Spinal cord (tissue), 10 donors: Measurements from ENCODE around the gene APOLD1. TPM values are rescaled to one million over a fixed set of nuclear protein-coding genes. Genes with fewer than 3 reads are reported as not detected.
"Not testable (repeated sequence)": the region's sequence is repeated elsewhere in the genome, so short reads cannot be mapped to it uniquely, and the experiment has no call there.

Experiments
- DNase-seq, 6 donors: peaks; one replicate each; pipeline versions ENCODE4 v3.0.0 to v3.0.0-alpha.2; 2013 to 2015; ENCODE audit warnings: low spot score in 6 of 6, low read depth in 4 of 6
- H3K27ac ChIP-seq: one replicate; pipeline ENCODE4 v1.5.1; 2013; ENCODE audit warnings: low read depth, low read length, control low read depth
- H3K27me3 ChIP-seq: one replicate; pipeline ENCODE4 v1.6.1; 2013; ENCODE audit warnings: low read length; ENCODE audit not compliant: control insufficient read depth, insufficient read depth
- H3K36me3 ChIP-seq: one replicate; pipeline ENCODE4 v1.6.1; 2013; ENCODE audit warnings: low read length; ENCODE audit not compliant: control insufficient read depth, insufficient read depth
- H3K4me1 ChIP-seq: one replicate; pipeline ENCODE4 v1.6.1; 2013; ENCODE audit warnings: low read length; ENCODE audit not compliant: control insufficient read depth, insufficient read depth
- H3K4me3 ChIP-seq: one replicate; pipeline ENCODE4 v1.5.1; 2013; ENCODE audit warnings: low read depth, low read length, control low read depth
- H3K9me3 ChIP-seq: one replicate; pipeline ENCODE4 v1.6.1; 2013; ENCODE audit warnings: low read length; ENCODE audit not compliant: control insufficient read depth, insufficient read depth
- WGBS: methylation state at CpG from one replicate; pipeline ENCODE4 v1.1.5; 2013; ENCODE audit warnings: missing lambda C conversion rate; ENCODE audit not compliant: insufficient coverage; 5-methylcytosine and 5-hydroxymethylcytosine counted together
- polyA plus RNA-seq, 2 donors: library from polyadenylated mRNA; unstranded; fragments of 120-200 nt; gene quantifications; one replicate each; pipeline ENCODE4 v1.2.1, GENCODE V29; 2013; ENCODE audit not compliant: insufficient read length in 2 of 2
- total RNA-seq, 2 donors: library from RNA; depleted of rRNA in 1 of 2; stranded (reverse); fragments of 120-200 nt in 1 of 2; fragments of >200 nt in 1 of 2; gene quantifications; one replicate each; pipeline versions ENCODE4 v1.2.3 to v1.2.4, GENCODE V29; 2013 to 2014
- donor health status: healthy.

APOLD1 gene
- total and polyA plus RNA-seq, 4 donors, result 13.1 to 76.2 (median 26.6) TPM

- no peak for DNase-seq
- WGBS, result no CpG with 5 or more reads among the region's 5 CpGs
- Histone ChIP-seq H3K4me3 (no peak overlapping the region), H3K9me3 (no peaks in the 10 kb centered on the region), H3K4me1 (no peaks in the 10 kb centered on the region), H3K27ac (no peak overlapping the region), H3K27me3 (no peaks in the 10 kb centered on the region), H3K36me3 (peaks cover 41% of the 10 kb centered on the region)
Measured at GRCh38 chr12:12823811-12824210, 38.4 kb downstream of the APOLD1 start.

- peaks cover 19% of the 10 kb centered on the region for H3K36me3 ChIP-seq
- no peak for DNase-seq
- WGBS, result 100% methylated on average over 1 of the region's 7 CpGs
- no peak overlapping the region for H3K27ac ChIP-seq
- H3K27me3 ChIP-seq, result no peaks in the 10 kb centered on the region
- H3K4me3 ChIP-seq, result no peak overlapping the region
- peaks cover 2% of the 10 kb centered on the region for H3K4me1 ChIP-seq
- H3K9me3 ChIP-seq, result no peaks in the 10 kb centered on the region
Measured at GRCh38 chr12:12835378-12836146, 50.1 kb downstream of the APOLD1 start.

GRCh38 chr12:12836571-12836970 lies 51.1 kb downstream of the APOLD1 start:
- H3K9me3 ChIP-seq, result no peaks in the 10 kb centered on the region
- 85% methylated on average over 3 of the region's 6 CpGs for WGBS
- no peak for DNase-seq
- H3K36me3 ChIP-seq, result peaks cover 14% of the 10 kb centered on the region
- peaks cover 2% of the 10 kb centered on the region for H3K4me1 ChIP-seq
- no peak overlapping the region for H3K4me3 ChIP-seq
- no peaks in the 10 kb centered on the region for H3K27me3 ChIP-seq
- H3K27ac ChIP-seq, result no peak overlapping the region

- Histone ChIP-seq H3K4me3 (no peak overlapping the region), H3K4me1 (peaks cover 2% of the 10 kb centered on the region), H3K9me3 (no peaks in the 10 kb centered on the region), H3K27ac (no peak overlapping the region), H3K36me3 (peaks cover 9% of the 10 kb centered on the region), H3K27me3 (no peaks in the 10 kb centered on the region)
- peak in 5 of 6 donors; percentile 15 to 86 (median 25) for DNase-seq
- WGBS, result 57% methylated on average over 13 of the region's 15 CpGs
Measured at GRCh38 chr12:12837025-12837812, 51.8 kb downstream of the APOLD1 start.

- Histone ChIP-seq H3K27me3 (no peaks in the 10 kb centered on the region), H3K4me3 (no peak overlapping the region), H3K36me3 (peaks cover 8% of the 10 kb centered on the region), H3K27ac (no peak overlapping the region), H3K4me1 (peaks cover 2% of the 10 kb centered on the region), H3K9me3 (no peaks in the 10 kb centered on the region)
- DNase-seq, result no peak
- 100% methylated on average over 1 of the region's 3 CpGs for WGBS
Measured at GRCh38 chr12:12837813-12838153, 52.3 kb downstream of the APOLD1 start.

- H3K27me3 ChIP-seq, result no peaks in the 10 kb centered on the region
- 80% methylated on average over 1 of the region's 1 CpG for WGBS
- no peak overlapping the region for H3K27ac ChIP-seq
- DNase-seq, result no peak
- no peak overlapping the region for H3K4me3 ChIP-seq
- H3K4me1 ChIP-seq, result peaks cover 2% of the 10 kb centered on the region
- H3K36me3 ChIP-seq, result peaks cover 2% of the 10 kb centered on the region
- H3K9me3 ChIP-seq, result no peaks in the 10 kb centered on the region
Measured at GRCh38 chr12:12839003-12839395, 53.5 kb downstream of the APOLD1 start.

GRCh38 chr12:12839439-12839838 lies 54.0 kb downstream of the APOLD1 start:
- not testable (repeated sequence) for H3K27ac ChIP-seq, H3K4me3 ChIP-seq, H3K36me3 ChIP-seq, H3K4me1 ChIP-seq, H3K27me3 ChIP-seq, DNase-seq, H3K9me3 ChIP-seq
- WGBS, result 91% methylated on average over 4 of the region's 10 CpGs

- Histone ChIP-seq H3K27me3 (no peaks in the 10 kb centered on the region), H3K36me3 (no peaks in the 10 kb centered on the region), H3K9me3 (no peaks in the 10 kb centered on the region), H3K4me3 (no peak overlapping the region), H3K4me1 (peaks cover 2% of the 10 kb centered on the region), H3K27ac (no peak overlapping the region)
- DNase-seq, result no peak
- 100% methylated on average over 1 of the region's 5 CpGs for WGBS
Measured at GRCh38 chr12:12839873-12840579, 54.6 kb downstream of the APOLD1 start.

- no peaks in the 10 kb centered on the region for H3K9me3 ChIP-seq
- no peak for DNase-seq
- WGBS, result 90% methylated on average over 3 of the region's 5 CpGs
- H3K27me3 ChIP-seq, result no peaks in the 10 kb centered on the region
- H3K4me1 ChIP-seq, result peaks cover 2% of the 10 kb centered on the region
- no peak overlapping the region for H3K27ac ChIP-seq
- H3K4me3 ChIP-seq, result no peak overlapping the region
- no peaks in the 10 kb centered on the region for H3K36me3 ChIP-seq
Measured at GRCh38 chr12:12840580-12840899, 55.1 kb downstream of the APOLD1 start.
